ENCODE results near the gene UBE4B.

DNA sequence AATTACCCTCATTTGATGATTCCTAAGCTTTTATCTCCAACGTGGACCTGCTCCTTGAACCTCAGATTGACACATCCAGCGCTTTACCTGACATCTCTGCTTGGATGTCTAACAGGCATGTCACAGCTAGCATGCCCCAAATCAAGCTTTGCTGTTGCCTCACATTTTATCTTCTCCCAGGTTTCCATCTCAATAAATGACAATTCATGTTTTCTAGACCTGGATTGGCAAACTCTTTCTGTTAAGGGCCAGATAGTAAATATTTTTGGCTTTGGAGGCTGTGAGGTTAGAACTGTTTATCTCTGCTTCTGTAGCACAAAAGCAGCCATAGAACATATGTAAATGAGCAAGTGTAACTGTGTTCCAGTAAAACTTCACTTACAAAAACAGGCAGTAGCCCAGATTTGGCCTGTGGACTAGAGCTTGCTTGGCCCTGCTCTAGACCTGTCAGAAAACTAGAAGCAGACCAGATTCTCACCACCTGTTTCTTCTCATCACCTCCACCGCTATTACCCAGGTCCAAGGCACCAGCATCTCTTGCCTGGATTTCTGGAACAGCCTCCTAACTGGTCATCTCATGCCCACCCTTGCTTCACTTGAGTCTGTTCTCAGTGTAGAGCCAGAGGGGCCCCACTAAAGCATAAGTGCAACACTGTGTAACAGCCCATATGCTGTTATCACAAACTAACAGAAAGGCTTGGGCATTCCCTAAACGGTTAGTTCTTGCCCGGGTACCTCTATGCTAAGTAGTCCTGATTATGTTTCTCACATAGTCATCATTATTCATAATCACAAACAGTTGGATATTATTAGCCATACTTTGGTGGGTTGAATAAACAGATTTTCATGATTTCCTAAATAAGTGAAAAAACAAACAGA, 42.3 kb downstream of the UBE4B start:
- TF ChIP-seq KDM1A (IDR thresholded peaks at IDR 0.05; ENCODE audit: borderline replicate concordance) (no peak), TAF1 (IDR thresholded peaks at IDR 0.05; ENCODE audit: borderline replicate concordance, low read depth, low read length) (no peak), YY1 (IDR thresholded peaks at IDR 0.05; ENCODE audit: low read depth, low read length) (no peak), POLR2A (IDR thresholded peaks at IDR 0.05; ENCODE audit: low read depth, low read length) (no peak), EZH2 (IDR thresholded peaks at IDR 0.05; ENCODE audit: borderline replicate concordance, control insufficient read depth, low read depth, low read length) (no peak), SRF (IDR thresholded peaks at IDR 0.05; ENCODE audit: low read depth in 2 of 2, low read length in 2 of 2) (no peak), CHD2 (IDR thresholded peaks at IDR 0.05; ENCODE audit: borderline replicate concordance, low read depth, low read length) (no peak), FOS (IDR thresholded peaks at IDR 0.05; ENCODE audit: borderline replicate concordance, extremely low read depth, insufficient read length) (no peak), ESRRA (IDR thresholded peaks at IDR 0.05; ENCODE audit: low read length) (no peak)
- TF ChIP-seq, protein P1, sequence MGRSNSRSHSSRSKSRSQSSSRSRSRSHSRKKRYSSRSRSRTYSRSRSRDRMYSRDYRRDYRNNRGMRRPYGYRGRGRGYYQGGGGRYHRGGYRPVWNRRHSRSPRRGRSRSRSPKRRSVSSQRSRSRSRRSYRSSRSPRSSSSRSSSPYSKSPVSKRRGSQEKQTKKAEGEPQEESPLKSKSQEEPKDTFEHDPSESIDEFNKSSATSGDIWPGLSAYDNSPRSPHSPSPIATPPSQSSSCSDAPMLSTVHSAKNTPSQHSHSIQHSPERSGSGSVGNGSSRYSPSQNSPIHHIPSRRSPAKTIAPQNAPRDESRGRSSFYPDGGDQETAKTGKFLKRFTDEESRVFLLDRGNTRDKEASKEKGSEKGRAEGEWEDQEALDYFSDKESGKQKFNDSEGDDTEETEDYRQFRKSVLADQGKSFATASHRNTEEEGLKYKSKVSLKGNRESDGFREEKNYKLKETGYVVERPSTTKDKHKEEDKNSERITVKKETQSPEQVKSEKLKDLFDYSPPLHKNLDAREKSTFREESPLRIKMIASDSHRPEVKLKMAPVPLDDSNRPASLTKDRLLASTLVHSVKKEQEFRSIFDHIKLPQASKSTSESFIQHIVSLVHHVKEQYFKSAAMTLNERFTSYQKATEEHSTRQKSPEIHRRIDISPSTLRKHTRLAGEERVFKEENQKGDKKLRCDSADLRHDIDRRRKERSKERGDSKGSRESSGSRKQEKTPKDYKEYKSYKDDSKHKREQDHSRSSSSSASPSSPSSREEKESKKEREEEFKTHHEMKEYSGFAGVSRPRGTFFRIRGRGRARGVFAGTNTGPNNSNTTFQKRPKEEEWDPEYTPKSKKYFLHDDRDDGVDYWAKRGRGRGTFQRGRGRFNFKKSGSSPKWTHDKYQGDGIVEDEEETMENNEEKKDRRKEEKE (IDR thresholded peaks at IDR 0.05): no peak
- TF ChIP-seq, protein P2, sequence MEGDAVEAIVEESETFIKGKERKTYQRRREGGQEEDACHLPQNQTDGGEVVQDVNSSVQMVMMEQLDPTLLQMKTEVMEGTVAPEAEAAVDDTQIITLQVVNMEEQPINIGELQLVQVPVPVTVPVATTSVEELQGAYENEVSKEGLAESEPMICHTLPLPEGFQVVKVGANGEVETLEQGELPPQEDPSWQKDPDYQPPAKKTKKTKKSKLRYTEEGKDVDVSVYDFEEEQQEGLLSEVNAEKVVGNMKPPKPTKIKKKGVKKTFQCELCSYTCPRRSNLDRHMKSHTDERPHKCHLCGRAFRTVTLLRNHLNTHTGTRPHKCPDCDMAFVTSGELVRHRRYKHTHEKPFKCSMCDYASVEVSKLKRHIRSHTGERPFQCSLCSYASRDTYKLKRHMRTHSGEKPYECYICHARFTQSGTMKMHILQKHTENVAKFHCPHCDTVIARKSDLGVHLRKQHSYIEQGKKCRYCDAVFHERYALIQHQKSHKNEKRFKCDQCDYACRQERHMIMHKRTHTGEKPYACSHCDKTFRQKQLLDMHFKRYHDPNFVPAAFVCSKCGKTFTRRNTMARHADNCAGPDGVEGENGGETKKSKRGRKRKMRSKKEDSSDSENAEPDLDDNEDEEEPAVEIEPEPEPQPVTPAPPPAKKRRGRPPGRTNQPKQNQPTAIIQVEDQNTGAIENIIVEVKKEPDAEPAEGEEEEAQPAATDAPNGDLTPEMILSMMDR (IDR thresholded peaks at IDR 0.05 in 2 of 3, conservative IDR thresholded peaks at IDR 0.05 in 1 of 3; ENCODE audit: control insufficient read depth in 2 of 3, extremely low read depth in 1 of 3, insufficient read depth in 1 of 3, low read depth in 3 of 3, low read length in 3 of 3): no peak
- TF ChIP-seq, protein P3, sequence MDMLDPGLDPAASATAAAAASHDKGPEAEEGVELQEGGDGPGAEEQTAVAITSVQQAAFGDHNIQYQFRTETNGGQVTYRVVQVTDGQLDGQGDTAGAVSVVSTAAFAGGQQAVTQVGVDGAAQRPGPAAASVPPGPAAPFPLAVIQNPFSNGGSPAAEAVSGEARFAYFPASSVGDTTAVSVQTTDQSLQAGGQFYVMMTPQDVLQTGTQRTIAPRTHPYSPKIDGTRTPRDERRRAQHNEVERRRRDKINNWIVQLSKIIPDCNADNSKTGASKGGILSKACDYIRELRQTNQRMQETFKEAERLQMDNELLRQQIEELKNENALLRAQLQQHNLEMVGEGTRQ (IDR thresholded peaks at IDR 0.05; ENCODE audit: borderline replicate concordance, low read depth, low read length): no peak
- TF ChIP-seq, protein P4, sequence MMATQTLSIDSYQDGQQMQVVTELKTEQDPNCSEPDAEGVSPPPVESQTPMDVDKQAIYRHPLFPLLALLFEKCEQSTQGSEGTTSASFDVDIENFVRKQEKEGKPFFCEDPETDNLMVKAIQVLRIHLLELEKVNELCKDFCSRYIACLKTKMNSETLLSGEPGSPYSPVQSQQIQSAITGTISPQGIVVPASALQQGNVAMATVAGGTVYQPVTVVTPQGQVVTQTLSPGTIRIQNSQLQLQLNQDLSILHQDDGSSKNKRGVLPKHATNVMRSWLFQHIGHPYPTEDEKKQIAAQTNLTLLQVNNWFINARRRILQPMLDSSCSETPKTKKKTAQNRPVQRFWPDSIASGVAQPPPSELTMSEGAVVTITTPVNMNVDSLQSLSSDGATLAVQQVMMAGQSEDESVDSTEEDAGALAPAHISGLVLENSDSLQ (IDR thresholded peaks at IDR 0.05): no peak
